A673 (cell line): ENCODE results near the gene ANKS3.

ENCODE experiments used
- EZH2 ChIP-seq: fragments of 200-600 bp; sonication (generic); IDR thresholded peaks from 2 replicates; pipeline ENCODE4 v1.6.1; 2017; ENCODE audit warnings: borderline replicate concordance, low read depth, mild to moderate bottlenecking, mixed read lengths, antibody characterized with exemption, low read length; ENCODE audit not compliant: poor library complexity, severe bottlenecking
- TF ChIP-seq, protein P1 (sequence below): fragments of 300-800, 200-600 bp; sonication (generic); conservative IDR thresholded peaks from 2 replicates; pipeline ENCODE4 v1.5.1; 2017; ENCODE audit warnings: low read depth, mild to moderate bottlenecking, antibody characterized with exemption, low read length, moderate library complexity, mixed read lengths

DNA sequence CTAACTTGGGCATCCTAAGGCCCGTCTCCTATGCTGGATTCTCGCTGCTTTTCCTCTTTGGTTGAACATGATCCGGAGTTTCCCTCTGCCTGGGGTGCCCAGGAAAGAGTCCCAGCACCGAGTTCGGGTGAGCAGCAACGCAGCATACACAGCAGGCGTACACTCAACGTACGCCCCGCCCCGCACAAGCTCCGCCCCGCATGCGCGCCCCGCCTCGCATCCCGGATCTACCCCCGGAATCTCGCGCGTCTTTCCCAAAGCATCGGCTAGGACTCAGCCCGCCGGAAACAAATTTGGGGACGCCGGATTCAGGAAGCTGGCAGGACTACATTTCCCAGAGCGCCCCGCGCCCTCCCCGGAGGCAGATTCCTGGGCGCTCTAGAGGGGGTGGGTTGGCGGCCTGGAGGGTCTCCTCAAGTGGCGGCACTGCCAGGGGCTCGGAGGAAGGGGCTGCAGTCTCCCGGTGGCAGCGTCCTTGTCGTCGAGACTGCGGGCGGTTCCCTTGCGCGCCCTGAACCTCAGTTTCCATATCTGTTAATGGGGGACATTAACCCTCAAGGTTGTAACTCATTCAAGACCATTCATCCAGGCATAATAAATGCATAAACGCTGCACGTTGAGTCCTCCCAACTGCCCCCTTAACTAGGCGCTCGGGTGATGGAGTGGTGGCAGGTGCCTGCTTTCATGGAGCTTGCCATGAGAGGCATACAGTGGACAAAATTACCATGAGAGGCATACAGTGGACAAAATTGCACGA, 34.7 kb upstream of the ANKS3 start:
- TF ChIP-seq, protein P1, sequence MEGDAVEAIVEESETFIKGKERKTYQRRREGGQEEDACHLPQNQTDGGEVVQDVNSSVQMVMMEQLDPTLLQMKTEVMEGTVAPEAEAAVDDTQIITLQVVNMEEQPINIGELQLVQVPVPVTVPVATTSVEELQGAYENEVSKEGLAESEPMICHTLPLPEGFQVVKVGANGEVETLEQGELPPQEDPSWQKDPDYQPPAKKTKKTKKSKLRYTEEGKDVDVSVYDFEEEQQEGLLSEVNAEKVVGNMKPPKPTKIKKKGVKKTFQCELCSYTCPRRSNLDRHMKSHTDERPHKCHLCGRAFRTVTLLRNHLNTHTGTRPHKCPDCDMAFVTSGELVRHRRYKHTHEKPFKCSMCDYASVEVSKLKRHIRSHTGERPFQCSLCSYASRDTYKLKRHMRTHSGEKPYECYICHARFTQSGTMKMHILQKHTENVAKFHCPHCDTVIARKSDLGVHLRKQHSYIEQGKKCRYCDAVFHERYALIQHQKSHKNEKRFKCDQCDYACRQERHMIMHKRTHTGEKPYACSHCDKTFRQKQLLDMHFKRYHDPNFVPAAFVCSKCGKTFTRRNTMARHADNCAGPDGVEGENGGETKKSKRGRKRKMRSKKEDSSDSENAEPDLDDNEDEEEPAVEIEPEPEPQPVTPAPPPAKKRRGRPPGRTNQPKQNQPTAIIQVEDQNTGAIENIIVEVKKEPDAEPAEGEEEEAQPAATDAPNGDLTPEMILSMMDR, result no peak
- no peak for TF ChIP-seq EZH2
